GM12865 (cell line): ENCODE results near the gene CHST14.
A peak's percentile ranks its signal among the peaks of the same experiment; 100 is the strongest.

Experiments used
- DNase-seq: peaks from one replicate; pipeline ENCODE4 v3.0.0; 2010; ENCODE audit warnings: low read depth
- H3K4me3 ChIP-seq: 2 replicates; pipeline ENCODE4 v1.5.1; 2011; ENCODE audit warnings: mild to moderate bottlenecking, low read depth, low read length, control low read depth
- CTCF ChIP-seq: IDR thresholded peaks from 2 replicates; pipeline ENCODE4 v1.5.1; 2011; ENCODE audit warnings: low read length, control low read depth, low read depth, inconsistent platforms; ENCODE audit not compliant: insufficient read depth; ENCODE audit errors: missing control alignments

Gene CHST14

GRCh38 chr15:40437752-40438687 lies 32.8 kb upstream of the CHST14 start:
- H3K4me3 ChIP-seq, result no peak overlapping the region
- DNase-seq, result no peak
- no peak for TF ChIP-seq CTCF

GRCh38 chr15:40438712-40439111 lies 32.1 kb upstream of the CHST14 start:
- no peak overlapping the region for H3K4me3 ChIP-seq
- no peak for TF ChIP-seq CTCF
- DNase-seq, result no peak

- H3K4me3 ChIP-seq, result peak overlapping the region; percentile 72
- DNase-seq, result no peak
- TF ChIP-seq CTCF, result no peak
These were observed 31.3 kb upstream of the CHST14 start for GRCh38 chr15:40439461-40439959.

- peak; percentile 31 for DNase-seq
- peak overlapping the region; percentile 72 for H3K4me3 ChIP-seq
- no peak for TF ChIP-seq CTCF
These were observed 30.6 kb upstream of the CHST14 start for GRCh38 chr15:40439960-40440742.

GRCh38 chr15:40440743-40441564 lies 29.8 kb upstream of the CHST14 start, which contains the start of gene BAHD1:
BAHD1 (plus strand) TSS chr15:40440953; CDS start chr15:40458465, 17,512 bp downstream.
- TF ChIP-seq CTCF, result no peak
- H3K4me3 ChIP-seq, result peak within 1 kb of the TSS; percentile 73
- DNase-seq, result peak; percentile 97
